Activated CD4-positive, alpha-beta T cell treated with anti-CD3 and anti-CD28 coated beads for 24 hours (primary cell): ENCODE results near the gene IDH3A.
A peak's percentile ranks its signal among the peaks of the same experiment; 100 is the strongest.

Experiments
- DNase-seq, 2 donors: peaks; one replicate each; pipeline ENCODE4 v3.0.0-alpha.2; 2020; ENCODE audit warnings: low read depth in 2 of 2

Gene IDH3A

GRCh38 chr15:78167227-78167888, 18.2 kb downstream of the IDH3A start:
- DNase-seq = no peak

- DNase-seq = no peak
Observed at GRCh38 chr15:78168608-78169007, 19.4 kb downstream of the IDH3A start.

GRCh38 chr15:78170848-78171773, 21.9 kb downstream of the IDH3A start:
- no peak for DNase-seq

DNA sequence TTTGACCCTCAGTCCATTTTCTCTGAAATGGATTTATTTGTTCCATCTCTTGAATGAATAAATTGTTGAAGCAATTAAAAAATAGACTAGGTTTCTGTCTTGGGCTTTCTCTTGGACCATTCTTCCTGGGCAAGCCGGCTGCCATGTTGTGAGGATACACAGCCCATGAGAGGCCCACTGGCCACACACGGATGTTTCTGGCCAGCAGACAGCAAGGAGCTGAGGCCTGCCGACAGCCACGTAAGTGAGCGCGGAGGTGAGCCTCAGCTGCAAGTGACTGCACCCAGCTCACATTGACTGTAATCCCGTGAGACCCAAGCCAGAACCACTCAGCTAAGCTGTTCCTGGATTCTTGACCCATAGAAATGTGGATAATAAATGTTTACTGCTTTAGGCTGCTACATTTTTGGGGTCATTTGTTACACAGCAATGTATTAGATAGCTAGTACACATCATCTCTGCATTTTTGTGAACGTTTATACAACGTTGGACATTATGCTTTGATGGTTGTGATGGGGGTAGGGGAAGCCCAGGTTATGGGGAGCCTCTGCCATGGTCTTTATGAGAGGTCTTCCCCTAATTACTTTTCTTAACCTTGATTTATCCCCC, 22.8 kb downstream of the IDH3A start:
- no peak for DNase-seq

DNA sequence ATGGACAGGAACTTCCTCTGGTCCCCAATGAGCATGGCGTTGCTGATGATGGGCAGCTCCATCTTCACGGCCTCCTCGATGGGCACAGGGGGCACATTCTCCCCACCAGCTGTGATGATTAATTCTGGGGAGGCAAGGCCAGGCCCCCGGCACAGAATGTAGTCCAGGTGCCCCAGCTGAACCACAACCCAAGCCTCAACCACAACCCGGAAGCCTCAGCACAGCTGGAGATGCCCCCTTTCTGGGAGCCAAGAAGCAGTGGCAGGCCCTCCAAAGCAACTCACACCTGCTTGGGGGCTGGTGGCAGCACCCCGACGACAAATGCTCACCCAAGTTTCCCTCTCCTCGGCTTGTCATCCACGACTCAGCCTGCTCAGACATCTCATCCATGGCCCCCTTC, 25.2 kb downstream of the IDH3A start:
- no peak for DNase-seq

DNA sequence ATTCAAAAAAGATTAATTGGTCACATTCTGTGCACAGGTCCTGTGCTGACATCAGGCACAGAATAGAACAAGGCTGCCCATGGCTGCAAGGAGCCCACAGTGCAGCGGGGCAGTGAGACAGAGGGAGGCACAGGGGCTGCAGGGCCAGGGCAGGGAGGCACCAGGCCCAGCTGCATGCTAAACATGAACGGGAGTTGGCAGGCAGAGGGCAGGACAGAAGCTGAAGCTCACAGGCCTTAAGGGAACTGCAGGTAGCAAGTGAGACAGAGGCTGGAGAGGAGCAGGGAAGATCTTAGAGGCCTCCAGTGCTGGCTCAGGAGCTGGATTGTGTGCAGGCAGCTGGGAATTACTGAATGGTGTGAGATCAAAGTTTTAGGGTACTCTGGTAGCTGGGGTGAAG, 26.2 kb downstream of the IDH3A start:
- DNase-seq = no peak

- no peak for DNase-seq
Observed at GRCh38 chr15:78177447-78177873, 28.3 kb downstream of the IDH3A start.

GRCh38 chr15:78178064-78178463, 28.9 kb downstream of the IDH3A start:
- no peak for DNase-seq

DNA sequence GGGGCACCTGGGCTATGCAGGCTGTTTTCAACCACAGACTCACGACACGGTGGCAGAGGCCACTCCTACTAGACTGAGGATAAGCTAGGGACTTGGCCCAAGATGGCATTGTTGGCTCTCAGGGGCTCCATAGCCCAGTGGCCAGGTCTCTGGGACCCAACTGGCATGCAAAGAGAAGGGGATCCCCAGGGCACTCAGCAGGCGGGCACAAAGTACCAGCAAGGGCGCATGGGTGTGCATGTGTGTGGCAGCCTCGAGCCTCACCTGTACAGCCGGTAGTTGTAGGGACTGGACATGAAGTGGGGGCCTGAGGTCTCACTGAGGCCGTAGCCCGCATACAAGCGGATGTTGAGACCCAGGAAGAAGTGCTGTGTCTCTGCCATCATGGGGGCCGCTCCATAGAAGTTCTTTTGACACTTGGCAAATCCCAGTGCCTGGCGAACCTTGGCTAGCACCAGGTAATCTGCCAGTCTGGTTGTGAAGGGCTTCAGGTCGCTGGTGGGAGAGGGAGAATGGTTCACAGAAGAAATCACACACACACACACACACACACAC, 30.2 kb downstream of the IDH3A start:
- no peak for DNase-seq

- no peak for DNase-seq
Observed at GRCh38 chr15:78179906-78180305, 30.7 kb downstream of the IDH3A start.

GRCh38 chr15:78182336-78182700, 33.2 kb downstream of the IDH3A start:
- no peak for DNase-seq

GRCh38 chr15:78182821-78183220, 33.7 kb downstream of the IDH3A start:
- DNase-seq = no peak

GRCh38 chr15:78192826-78193594, 43.8 kb downstream of the IDH3A start:
- no peak for DNase-seq

DNA sequence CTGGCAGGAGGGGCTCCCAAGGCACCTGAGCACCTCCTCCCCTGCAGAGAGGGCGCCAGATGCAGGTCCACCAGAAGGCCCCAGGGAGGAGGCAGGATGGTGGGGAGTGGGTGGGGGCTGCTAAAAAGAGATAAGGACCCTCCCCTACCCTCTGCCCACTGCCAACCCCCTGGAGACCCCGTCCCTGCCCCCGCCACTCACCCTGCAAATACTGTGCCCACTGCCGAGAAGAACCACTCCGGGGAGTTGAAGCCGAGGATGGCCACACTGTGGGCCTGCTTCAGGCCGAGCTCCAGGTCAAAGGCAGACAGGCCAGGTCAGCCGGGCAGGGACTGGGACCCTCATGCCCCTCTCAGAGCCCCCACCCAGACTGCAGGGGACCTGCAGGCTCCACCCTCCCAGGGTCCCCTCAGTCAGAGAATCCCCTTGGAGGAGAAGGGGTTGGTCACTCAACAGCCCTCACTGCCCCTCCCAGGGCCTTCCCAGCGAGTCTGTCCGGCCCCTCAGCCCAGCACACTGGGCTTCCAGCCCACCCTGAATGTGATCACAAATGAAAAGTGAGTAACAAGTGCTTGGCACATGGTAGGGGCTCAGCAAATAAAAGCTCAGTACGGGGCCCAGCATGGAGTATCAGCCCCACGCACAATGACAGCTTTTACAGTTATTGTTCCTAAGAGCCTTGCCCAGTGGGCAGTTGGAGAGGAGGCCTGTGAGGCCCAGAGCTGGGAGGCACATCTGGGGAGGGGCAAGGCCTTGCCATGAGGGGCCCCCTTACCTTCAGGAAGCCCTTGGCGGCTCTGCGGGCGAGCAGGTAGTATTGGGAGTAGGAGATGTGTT, 44.8 kb downstream of the IDH3A start:
- no peak for DNase-seq

GRCh38 chr15:78194568-78194925, 45.4 kb downstream of the IDH3A start:
- DNase-seq = no peak

GRCh38 chr15:78195735-78196201, 46.6 kb downstream of the IDH3A start:
- peak; percentile 14 to 21 for DNase-seq

- DNase-seq = no peak
Observed at GRCh38 chr15:78197632-78198031, 48.5 kb downstream of the IDH3A start.

DNA sequence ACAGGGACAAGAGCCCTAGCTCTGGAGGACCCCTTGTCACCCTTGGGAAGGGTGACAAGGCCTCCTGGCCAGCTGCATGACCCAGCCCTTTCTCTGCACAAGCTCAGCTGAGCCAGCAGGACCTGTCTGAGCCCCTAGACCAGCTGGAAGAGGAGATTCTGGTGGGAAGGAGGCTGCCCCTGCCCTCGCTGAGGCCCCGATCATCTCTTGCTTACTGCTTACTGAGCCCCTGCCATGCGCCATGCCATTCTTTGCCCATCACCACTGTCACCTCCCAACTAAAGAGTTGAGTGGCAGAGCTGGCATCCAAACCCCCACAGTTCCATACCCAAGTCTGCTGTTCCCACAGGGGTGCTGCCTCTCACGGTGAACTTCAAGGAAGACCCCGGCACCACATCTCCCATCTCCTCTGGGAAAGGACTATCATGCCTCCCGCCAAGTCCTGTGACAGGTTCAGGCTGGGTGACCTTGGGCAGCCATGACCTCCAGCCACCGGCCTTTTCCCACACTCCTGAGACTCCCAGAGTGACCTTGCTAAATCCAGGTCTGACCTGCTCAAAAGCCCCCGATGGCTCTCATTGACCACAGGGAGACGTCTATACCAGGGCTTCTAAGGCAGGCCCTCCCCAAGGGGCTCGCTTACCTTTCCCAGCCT, 51.2 kb downstream of the IDH3A start:
- no peak for DNase-seq

- DNase-seq = no peak
Observed at GRCh38 chr15:78201281-78202190, 52.4 kb downstream of the IDH3A start.
